ENCODE data around the gene COL7A1.
A peak's percentile ranks its signal among the peaks of the same experiment; 100 is the strongest.

The COL7A1 gene

GRCh38 chr3:48581621-48582481, 13.3 kb downstream of the COL7A1 start:
- H3K9me3 ChIP-seq: no peaks in the 10 kb centered on the region
- H3K36me3 ChIP-seq: no peaks in the 10 kb centered on the region
- no peaks in the 10 kb centered on the region for H4K20me1 ChIP-seq
- TF ChIP-seq Cebpa-rat (IDR thresholded peaks at IDR 0.05): no peak
- H3K4me1 ChIP-seq: no peaks in the 10 kb centered on the region
- no peak overlapping the region for H3K9ac ChIP-seq
- H3K4me2 ChIP-seq: no peak overlapping the region
- no peaks in the 10 kb centered on the region for H3K27me3 ChIP-seq
- no peak overlapping the region for H3K4me3 ChIP-seq
- H3K27ac ChIP-seq: no peak overlapping the region

- H3K27ac ChIP-seq: no peak overlapping the region
- no peaks in the 10 kb centered on the region for H3K36me3 ChIP-seq
- H3K9ac ChIP-seq: no peak overlapping the region
- no peaks in the 10 kb centered on the region for H3K9me3 ChIP-seq
- H3K4me1 ChIP-seq: no peaks in the 10 kb centered on the region; the same call in 1 of the 2 replicates
- no peaks in the 10 kb centered on the region for H3K27me3 ChIP-seq
- no peak overlapping the region for H3K4me2 ChIP-seq
- H4K20me1 ChIP-seq: no peaks in the 10 kb centered on the region
- TF ChIP-seq Cebpa-rat (IDR thresholded peaks at IDR 0.05): no peak
- no peak overlapping the region for H3K4me3 ChIP-seq
Observed at GRCh38 chr3:48576647-48577046, 18.5 kb downstream of the COL7A1 start.

- H3K4me3 ChIP-seq: no peak overlapping the region
- no peak overlapping the region for H3K27ac ChIP-seq
- TF ChIP-seq Cebpa-rat (IDR thresholded peaks at IDR 0.05): no peak
- no peak overlapping the region for H3K4me2 ChIP-seq
- no peaks in the 10 kb centered on the region for H3K36me3 ChIP-seq
- no peak overlapping the region for H3K9ac ChIP-seq
- H3K4me1 ChIP-seq: no peaks in the 10 kb centered on the region; the same call in 1 of the 2 replicates
- no peaks in the 10 kb centered on the region for H3K9me3 ChIP-seq
- no peaks in the 10 kb centered on the region for H3K27me3 ChIP-seq
- H4K20me1 ChIP-seq: no peaks in the 10 kb centered on the region
Observed at GRCh38 chr3:48575366-48575765, 19.8 kb downstream of the COL7A1 start.

- Histone ChIP-seq H3K9ac (no peak overlapping the region), H4K20me1 (no peaks in the 10 kb centered on the region), H3K4me1 (no peaks in the 10 kb centered on the region; the same call in 1 of the 2 replicates), H3K36me3 (no peaks in the 10 kb centered on the region), H3K4me2 (no peak overlapping the region), H3K9me3 (no peaks in the 10 kb centered on the region), H3K4me3 (no peak overlapping the region), H3K27ac (no peak overlapping the region), H3K27me3 (no peaks in the 10 kb centered on the region)
- TF ChIP-seq Cebpa-rat (IDR thresholded peaks at IDR 0.05): no peak
Observed at GRCh38 chr3:48573973-48574585, 21.1 kb downstream of the COL7A1 start.

- no peak for TF ChIP-seq Cebpa-rat (IDR thresholded peaks at IDR 0.05)
- H3K4me2 ChIP-seq: no peak overlapping the region
- no peaks in the 10 kb centered on the region for H3K36me3 ChIP-seq
Observed at GRCh38 chr3:48572517-48572916, 22.6 kb downstream of the COL7A1 start.

GRCh38 chr3:48571938-48572337, 23.2 kb downstream of the COL7A1 start:
- Histone ChIP-seq H3K27ac (no peak overlapping the region), H3K4me3 (no peak overlapping the region), H3K4me1 (peaks cover 10% of the 10 kb centered on the region)

More at GRCh38 chr3:48572517-48572916, 22.6 kb downstream of the COL7A1 start:
- peaks cover 5% of the 10 kb centered on the region; the same call in 1 of the 2 replicates for H3K4me1 ChIP-seq
- H3K9ac ChIP-seq: no peak overlapping the region
- no peaks in the 10 kb centered on the region for H3K27me3 ChIP-seq
- H3K27ac ChIP-seq: no peak overlapping the region
- H3K4me3 ChIP-seq: no peak overlapping the region
- H3K9me3 ChIP-seq: no peaks in the 10 kb centered on the region
- H4K20me1 ChIP-seq: no peaks in the 10 kb centered on the region

GRCh38 chr3:48569808-48570450, 25.2 kb downstream of the COL7A1 start:
- Histone ChIP-seq H3K9ac (no peak overlapping the region), H4K20me1 (no peaks in the 10 kb centered on the region), H3K4me3 (no peak overlapping the region), H3K4me2 (no peak overlapping the region), H3K4me1 (peaks cover 30% of the 10 kb centered on the region), H3K27me3 (no peaks in the 10 kb centered on the region), H3K9me3 (no peaks in the 10 kb centered on the region), H3K36me3 (no peaks in the 10 kb centered on the region), H3K27ac (no peak overlapping the region)
- no peak for TF ChIP-seq Cebpa-rat (IDR thresholded peaks at IDR 0.05)

More at GRCh38 chr3:48571938-48572337, 23.2 kb downstream of the COL7A1 start:
- no peaks in the 10 kb centered on the region for H3K9me3 ChIP-seq
- no peak overlapping the region for H3K4me2 ChIP-seq
- no peaks in the 10 kb centered on the region for H4K20me1 ChIP-seq
- no peaks in the 10 kb centered on the region for H3K36me3 ChIP-seq
- TF ChIP-seq Cebpa-rat (IDR thresholded peaks at IDR 0.05): no peak
- H3K9ac ChIP-seq: no peak overlapping the region
- H3K27me3 ChIP-seq: no peaks in the 10 kb centered on the region

GRCh38 chr3:48569400-48569799, 25.7 kb downstream of the COL7A1 start:
- Histone ChIP-seq H3K4me1 (peaks cover 35% of the 10 kb centered on the region), H3K9me3 (no peaks in the 10 kb centered on the region), H3K27me3 (no peaks in the 10 kb centered on the region), H3K36me3 (no peaks in the 10 kb centered on the region), H3K4me2 (no peak overlapping the region), H4K20me1 (no peaks in the 10 kb centered on the region), H3K4me3 (no peak overlapping the region), H3K27ac (no peak overlapping the region), H3K9ac (no peak overlapping the region)
- TF ChIP-seq Cebpa-rat (IDR thresholded peaks at IDR 0.05): no peak

- Histone ChIP-seq H3K4me1 (peaks cover 44% of the 10 kb centered on the region), H4K20me1 (no peaks in the 10 kb centered on the region), H3K9me3 (no peaks in the 10 kb centered on the region), H3K36me3 (no peaks in the 10 kb centered on the region), H3K27me3 (no peaks in the 10 kb centered on the region), H3K4me2 (no peak overlapping the region), H3K27ac (no peak overlapping the region), H3K9ac (no peak overlapping the region), H3K4me3 (no peak overlapping the region)
- TF ChIP-seq Cebpa-rat (IDR thresholded peaks at IDR 0.05): no peak
Observed at GRCh38 chr3:48568476-48568875, 26.7 kb downstream of the COL7A1 start.

- Histone ChIP-seq H3K9me3 (no peaks in the 10 kb centered on the region), H3K36me3 (no peaks in the 10 kb centered on the region), H3K27ac (0 out of 2 replicates have a peak overlapping the region, but pooled peaks have one; percentile 1), H4K20me1 (no peaks in the 10 kb centered on the region), H3K4me2 (0 out of 2 replicates have a peak overlapping the region, but pooled peaks have one; percentile 98), H3K4me1 (peaks cover 54% of the 10 kb centered on the region), H3K4me3 (no peak overlapping the region), H3K9ac (no peak overlapping the region), H3K27me3 (no peaks in the 10 kb centered on the region)
- no peak for TF ChIP-seq Cebpa-rat (IDR thresholded peaks at IDR 0.05)
Observed at GRCh38 chr3:48567500-48567899, 27.6 kb downstream of the COL7A1 start.

All from BLaER1 (cell line).